NCI-H1694 (cell line): ENCODE results near the gene ASIC3.
"Not testable (repeated sequence)": the region's sequence is repeated elsewhere in the genome, so short reads cannot be mapped to it uniquely, and the experiment has no call there.

ENCODE experiments used
- DNase-seq: peaks from one replicate; lab custom pipeline; 2025; lab: John Stamatoyannopoulos, UW

The ASIC3 gene

GRCh38 chr7:151013733-151014497 is 34.4 kb upstream of the ASIC3 start:
- DNase-seq, result no peak

- no peak for DNase-seq
Measured at GRCh38 chr7:151014950-151015349, 33.4 kb upstream of the ASIC3 start.

GRCh38 chr7:151015967-151016366 is 32.4 kb upstream of the ASIC3 start:
- DNase-seq, result no peak

DNA sequence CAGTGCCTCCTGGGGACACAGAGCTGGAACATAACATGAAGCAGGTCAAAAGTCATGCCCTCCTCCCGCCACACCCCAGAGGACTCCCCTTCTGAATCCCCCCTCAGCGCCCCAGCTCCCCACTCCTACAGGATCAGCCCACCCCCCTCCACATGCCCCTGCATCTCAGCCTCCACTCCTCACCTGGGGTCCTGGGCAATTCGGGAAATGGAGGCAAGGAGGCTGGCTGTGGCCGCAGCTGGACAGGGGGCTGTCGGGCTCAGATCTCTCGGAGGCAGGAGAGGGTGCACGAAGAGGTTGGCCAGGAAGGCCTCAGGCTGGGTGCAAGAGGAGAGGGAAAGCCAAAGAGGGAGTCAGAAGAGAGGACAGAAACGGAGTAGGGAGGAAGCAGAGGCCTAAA is 31.8 kb upstream of the ASIC3 start:
- no peak for DNase-seq

GRCh38 chr7:151016942-151017341 is 31.4 kb upstream of the ASIC3 start:
- no peak for DNase-seq

DNA sequence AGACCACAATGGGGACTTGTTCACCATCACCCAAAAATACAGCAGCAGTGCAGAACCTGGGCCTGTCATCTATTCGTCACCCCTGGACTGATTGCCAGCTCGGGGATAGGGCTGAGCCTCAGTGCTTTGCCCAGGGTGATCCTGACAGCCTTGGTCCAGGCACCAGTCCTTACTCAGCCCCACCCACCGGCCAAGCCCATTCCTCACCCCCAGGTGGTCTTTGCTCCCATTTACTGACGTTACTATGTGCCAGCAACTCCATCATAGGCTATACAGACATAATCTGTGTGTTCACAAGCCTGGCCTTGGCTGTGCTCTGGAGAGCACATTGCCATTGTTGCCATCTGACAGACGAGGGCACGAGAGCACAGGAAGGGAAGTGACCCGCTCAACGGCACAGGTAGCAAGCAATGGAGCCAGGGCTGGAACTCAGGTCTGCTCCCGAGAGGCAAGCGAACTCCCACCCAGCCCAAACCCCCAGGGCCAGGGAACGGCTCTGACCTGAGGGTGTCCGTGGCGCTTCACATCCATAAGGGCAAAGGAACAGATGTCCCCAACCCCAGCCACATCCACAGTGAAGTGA is 30.9 kb upstream of the ASIC3 start:
- DNase-seq, result no peak

- peak; percentile 68 for DNase-seq
Measured at GRCh38 chr7:151017953-151018420, 30.3 kb upstream of the ASIC3 start.

DNA sequence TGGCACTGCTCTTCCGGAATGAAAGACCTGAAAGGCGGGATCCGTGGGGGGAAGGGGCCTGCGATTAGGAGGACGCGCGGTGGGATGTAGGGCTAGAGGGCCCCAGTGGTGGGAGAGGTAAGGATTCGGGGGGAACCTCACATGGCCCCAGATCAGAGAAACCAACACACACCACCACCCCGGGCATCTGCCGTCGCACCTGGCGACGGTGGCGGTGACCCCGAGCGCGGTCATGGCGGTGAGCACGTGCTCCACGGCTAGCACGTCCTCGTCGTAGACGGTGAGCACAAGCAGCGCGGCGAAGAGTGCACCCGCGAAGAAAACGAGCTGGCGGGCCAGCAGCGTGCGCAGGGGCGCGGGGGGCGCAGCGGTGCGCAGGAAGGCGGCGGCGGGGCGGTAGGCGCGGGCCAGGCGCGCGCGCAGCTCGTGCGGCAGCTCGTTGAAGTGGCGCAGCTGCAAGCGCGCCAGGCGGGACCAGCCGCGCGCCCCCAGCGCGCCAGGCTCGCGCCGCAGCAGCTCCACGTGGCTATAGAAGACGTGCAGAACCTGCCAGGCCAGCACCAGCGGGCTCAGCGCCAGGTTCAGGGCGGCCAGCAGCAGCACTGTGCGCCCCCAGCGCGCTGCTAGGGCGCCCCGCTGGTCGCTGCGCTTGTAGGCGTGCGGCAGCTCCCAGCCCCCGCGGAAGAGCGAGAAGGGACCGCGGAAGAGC is 29.8 kb upstream of the ASIC3 start:
- no peak for DNase-seq

GRCh38 chr7:151019130-151019447 is 29.2 kb upstream of the ASIC3 start:
- no peak for DNase-seq

DNA sequence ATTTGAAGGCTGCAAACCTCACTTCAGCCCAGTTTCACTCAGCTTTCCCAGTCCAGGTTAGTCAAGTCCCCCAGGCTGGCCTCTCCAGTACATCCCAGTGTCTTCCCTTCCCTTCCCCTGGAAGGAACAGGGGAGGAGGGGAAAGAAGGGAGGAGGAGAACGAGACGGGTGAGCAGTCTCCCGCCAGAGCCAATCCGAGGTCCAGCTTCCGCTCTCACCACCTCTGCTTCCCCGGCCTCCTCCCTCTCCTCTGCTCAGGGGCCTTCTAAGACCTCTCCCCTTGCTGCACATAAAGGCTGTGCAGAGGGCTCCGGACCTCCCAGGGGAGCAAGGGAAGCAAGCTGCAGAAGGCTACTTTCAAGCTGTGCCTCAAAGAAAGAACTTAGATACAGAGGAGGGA is 28.1 kb upstream of the ASIC3 start:
- DNase-seq, result no peak

DNA sequence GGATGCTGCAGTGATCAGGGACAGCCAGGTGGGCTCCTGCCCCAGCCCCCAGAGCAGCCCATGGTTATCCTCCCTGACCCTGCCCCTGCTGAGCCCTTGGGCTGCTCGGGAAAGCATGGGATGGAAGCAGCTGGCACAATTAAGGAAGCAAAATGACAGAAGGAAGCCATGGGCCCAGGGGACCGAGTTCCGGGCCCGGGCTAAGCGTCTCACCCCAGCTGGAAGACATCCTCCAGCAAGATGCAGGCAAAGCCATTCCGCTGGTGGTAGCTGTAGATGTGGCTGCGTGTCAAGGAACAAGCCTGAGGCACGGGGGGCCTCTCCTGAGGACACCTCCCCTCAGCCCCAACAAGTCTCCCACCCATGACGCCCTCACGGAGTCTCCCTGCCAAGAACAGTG is 25.1 kb upstream of the ASIC3 start:
- no peak for DNase-seq

DNA sequence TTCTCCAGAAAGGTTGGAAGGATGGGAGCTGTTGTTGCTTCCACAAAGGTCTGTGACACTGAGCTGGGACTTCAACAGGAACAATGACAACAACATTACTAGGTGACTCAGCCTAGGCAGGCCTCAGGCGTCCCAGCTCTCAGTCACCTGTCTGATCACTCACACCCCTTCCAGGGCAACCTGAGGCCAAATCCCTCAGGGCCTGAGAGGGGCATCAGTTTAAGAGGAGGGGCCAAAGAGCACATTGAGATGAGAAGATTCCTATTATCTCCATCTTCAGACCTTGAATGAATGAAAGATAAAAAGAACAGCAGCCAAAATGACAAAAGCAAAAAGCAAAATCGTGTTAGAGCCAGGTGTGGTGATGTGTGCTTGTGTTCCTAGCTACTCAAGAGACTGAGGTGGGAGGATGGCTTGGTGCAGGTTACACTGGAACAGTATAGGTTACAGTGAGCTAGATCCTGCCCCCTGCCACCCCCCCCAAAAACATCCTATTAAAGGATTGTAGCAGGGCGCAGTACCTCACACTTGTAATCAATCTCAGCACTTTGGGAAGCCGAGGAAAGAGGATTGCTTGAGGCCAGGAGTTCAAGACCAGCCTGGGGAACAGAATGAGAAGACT is 23.8 kb upstream of the ASIC3 start, which contains the start of gene ATG9B:
Gene ATG9B (minus strand): TSS at position 60 of the 622 bp plus-strand sequence. CDS start 71 bp downstream, outside the sequence.
- DNase-seq, result no peak

DNA sequence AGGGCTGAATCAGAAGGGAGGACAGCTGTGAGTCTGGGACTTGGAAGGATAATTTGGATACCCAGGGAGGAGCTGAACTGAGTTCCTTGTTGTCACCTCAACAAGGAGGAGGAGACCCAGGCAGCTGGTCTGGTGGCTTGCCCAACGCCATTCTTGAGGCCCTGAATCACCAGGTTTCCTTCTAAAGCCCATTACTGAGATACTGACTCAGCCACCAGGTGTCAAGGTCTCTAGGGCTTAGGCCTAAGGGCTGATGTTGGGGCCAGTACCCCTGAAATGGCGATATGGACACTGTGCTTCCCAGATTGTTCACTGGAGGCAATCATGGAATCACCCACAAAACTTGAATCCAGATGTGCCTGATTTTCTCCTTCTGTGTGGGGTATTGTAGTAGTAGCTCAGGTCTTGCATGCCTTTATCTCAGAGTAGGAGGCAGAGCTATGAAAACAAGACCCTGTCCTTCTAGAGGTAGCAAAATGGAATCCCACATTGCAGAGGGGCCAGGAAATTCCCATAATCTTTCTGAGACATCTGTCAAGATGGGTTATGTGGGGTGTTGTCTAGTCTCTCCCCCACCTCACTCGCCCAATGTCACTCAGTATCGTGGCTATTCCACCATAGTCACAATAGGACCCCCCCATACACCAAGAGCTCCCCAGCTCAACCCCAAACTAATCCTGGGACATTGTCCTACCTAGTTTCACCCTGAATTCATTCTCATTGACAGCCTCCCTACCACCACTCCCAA is 22.2 kb upstream of the ASIC3 start:
- no peak for DNase-seq

- not testable (repeated sequence) for DNase-seq
Measured at GRCh38 chr7:151026771-151027727, 21.3 kb upstream of the ASIC3 start.

- not testable (repeated sequence) for DNase-seq
Measured at GRCh38 chr7:151027728-151028130, 20.6 kb upstream of the ASIC3 start.

DNA sequence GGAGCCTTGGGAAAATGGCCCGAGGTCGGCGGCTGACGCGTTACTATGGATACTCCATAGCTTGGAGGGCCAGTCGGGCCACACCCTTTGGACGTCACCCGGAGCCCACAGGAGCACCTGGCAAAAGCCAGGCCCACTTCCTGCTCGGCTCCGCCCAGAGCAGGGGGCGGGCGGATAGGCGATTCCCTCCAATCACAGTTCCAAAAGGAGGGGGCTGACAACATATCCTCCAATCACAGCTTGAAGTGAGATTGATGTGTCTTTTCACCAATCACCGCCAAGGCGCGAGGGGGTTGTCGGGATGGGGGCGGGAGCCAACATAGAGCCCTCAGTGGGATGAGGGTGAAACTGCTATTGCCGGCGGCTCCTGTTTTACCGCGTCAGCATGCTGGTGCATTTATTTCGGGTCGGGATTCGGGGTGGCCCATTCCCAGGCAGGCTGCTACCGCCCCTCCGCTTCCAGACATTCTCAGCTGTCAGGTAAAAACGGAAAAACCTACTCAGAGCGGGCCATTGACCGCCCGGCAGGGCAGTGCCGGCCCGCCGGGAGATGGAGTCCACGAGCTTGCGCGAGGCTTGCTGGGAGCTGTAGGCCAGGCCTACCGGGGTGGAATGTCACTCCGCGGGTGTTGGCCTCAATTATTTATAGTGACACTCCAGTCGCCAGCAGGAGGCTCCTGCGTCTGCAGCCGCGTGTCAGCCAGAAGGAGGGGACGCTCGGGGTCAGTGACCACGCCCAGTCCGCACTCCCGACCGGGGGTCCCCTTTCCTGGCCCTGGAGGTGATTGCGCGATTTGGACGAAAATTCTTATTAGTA is 20.0 kb upstream of the ASIC3 start, which contains the start of gene ABCB8:
Gene ABCB8 (plus strand): TSS at position 320 of the 817 bp plus-strand sequence. CDS start 66 bp downstream, at position 386.
- peak; percentile 100 for DNase-seq

DNA sequence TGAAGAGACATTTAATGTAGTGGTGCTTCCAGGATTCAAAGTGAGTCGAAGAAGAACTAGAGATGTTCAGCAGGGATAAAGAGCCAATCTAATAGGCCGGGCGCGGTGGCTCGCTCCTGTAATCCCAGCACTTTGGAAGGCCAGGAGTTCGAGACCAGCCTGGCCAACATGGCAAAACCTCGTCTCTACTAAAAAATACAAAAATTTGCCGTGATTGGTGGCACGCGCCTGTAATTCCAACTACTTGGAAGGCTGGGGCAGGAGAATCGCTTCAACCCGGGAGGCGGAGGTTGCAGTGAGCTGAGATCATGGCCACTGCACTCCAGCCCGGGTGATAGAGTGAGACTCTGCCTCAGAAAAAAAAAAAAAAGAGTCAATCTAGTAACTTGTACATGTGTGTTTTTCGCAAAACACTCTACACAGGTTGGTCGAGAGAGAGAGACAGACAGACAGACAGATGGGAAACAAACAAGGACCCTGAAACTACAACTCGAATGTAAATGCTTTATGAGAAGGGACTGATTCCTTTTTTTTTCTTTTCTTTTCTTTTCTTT is 19.3 kb upstream of the ASIC3 start:
- DNase-seq, result peak; percentile 75

DNA sequence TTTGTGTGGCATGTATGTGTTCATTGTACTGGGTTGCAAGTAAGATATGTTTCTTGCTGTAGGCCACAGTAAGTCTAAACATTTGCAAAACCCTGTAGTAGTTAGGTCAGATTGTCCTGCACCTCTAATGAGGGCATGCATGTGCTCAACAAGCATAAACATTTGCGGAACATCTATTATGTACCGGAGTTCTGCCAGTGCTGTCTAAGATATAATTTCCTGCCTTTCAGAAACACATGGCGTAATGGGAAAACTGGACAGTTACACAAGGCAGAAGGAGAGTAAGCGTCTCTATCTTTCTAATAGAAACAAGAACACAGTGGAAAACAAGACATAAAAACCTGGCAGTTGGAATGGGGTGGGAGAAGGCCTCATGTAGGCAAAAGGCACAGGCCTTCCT is 17.3 kb upstream of the ASIC3 start:
- no peak for DNase-seq
